ENCODE data around the gene CD2.

DNA sequence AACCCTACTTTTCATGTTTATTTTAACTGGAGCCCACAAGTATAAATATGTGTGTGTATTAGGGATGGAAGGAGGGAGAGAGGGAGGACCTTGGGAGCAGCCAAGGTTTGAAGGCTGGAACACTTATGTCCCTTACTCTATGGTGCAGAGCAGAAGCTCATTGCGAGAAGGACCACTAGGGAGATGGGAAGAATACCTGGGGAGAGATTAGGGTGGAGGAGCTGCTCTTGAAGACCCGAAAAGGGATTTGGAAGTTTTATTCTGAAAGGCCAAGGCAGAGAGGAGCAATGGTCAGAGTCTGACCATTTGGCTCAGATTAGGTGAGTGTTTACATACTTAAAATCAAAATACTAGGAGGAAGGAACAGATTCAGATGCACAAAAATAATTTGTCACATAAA is 8.1 kb downstream of the CD2 start:
- TF ChIP-seq CTCF (IDR thresholded peaks at IDR 0.05): no peak
- no peak for TF ChIP-seq POLR2AphosphoS5 (IDR thresholded peaks at IDR 0.05)

All from esophagus muscularis mucosa (tissue), 3 donors.